HEK293 (cell line): ENCODE data around the gene PAPLN.

ENCODE experiments used
- CTCF ChIA-PET: fragments of 350-600 bp; formaldehyde crosslinking; extraction: SDS; loops from one replicate; lab custom pipeline; 2021; ENCODE audit warnings: antibody characterized with exemption; lab: Yijun Ruan, JAX
- POLR2A ChIA-PET: fragments of 300-600 bp; formaldehyde crosslinking; extraction: SDS; loops from one replicate; lab custom pipeline; 2020; ENCODE audit warnings: antibody characterized with exemption, inconsistent platforms; lab: Yijun Ruan, JAX
- H3K27ac ChIP-seq: fragments of 200-500 bp; sonication (Bioruptor generic); 2 replicates; pipeline ENCODE4 v1.5.1; 2014; ENCODE audit warnings: low read depth, low read length, control low read depth, inconsistent platforms; ENCODE audit errors: extremely low read depth
- H3K36me3 ChIP-seq, 2 experiments: fragments of 200-500 bp in 1 of 2; sonication (Bioruptor generic) in 1 of 2; 1 replicate in 1 of 2; 2 replicates in 1 of 2; pipeline ENCODE4 v1.5.1; 2014 to 2017; ENCODE audit warnings: inconsistent platforms in 2 of 2, low read length in 2 of 2; ENCODE audit not compliant: control insufficient read depth in 2 of 2, insufficient read depth in 1 of 2
- H3K4me1 ChIP-seq: fragments of 200-500 bp; sonication (Bioruptor generic); 2 replicates; pipeline ENCODE4 v1.5.1; 2014; ENCODE audit warnings: mild to moderate bottlenecking, low read length, inconsistent platforms; ENCODE audit not compliant: control insufficient read depth, insufficient read depth
- H3K4me3 ChIP-seq: 2 replicates; pipeline ENCODE4 v1.5.1; 2011; ENCODE audit warnings: low read depth, mild to moderate bottlenecking, control low read depth, low read length, moderate library complexity
- H3K9me3 ChIP-seq: fragments of 200-500 bp; sonication (Bioruptor generic); 2 replicates; pipeline ENCODE4 v1.5.1; 2014; ENCODE audit warnings: low read depth, low read length, inconsistent platforms; ENCODE audit not compliant: control insufficient read depth, insufficient read depth
- FEZF1 ChIP-seq: fragments of 450-650 bp; formaldehyde crosslinking; IDR thresholded peaks from 2 replicates; pipeline ENCODE4 v1.5.1; 2016; ENCODE audit warnings: missing biosample characterization, missing genetic modification characterization
- PRDM1 ChIP-seq: fragments of 450-650 bp; formaldehyde crosslinking; IDR thresholded peaks from 2 replicates; pipeline ENCODE4; 2016; ENCODE audit warnings: missing biosample characterization, missing genetic modification characterization
- RBAK ChIP-seq: fragments of 450-650 bp; formaldehyde crosslinking; IDR thresholded peaks from 2 replicates; pipeline ENCODE4 v1.5.1; 2016; ENCODE audit warnings: missing biosample characterization, missing genetic modification characterization
- ZBTB11 ChIP-seq: fragments of 450-650 bp; formaldehyde crosslinking; conservative IDR thresholded peaks from 2 replicates; pipeline ENCODE4 v1.5.1; 2016; ENCODE audit warnings: low read depth, missing biosample characterization, missing genetic modification characterization
- ZBTB20 ChIP-seq: fragments of 450-650 bp; formaldehyde crosslinking; IDR thresholded peaks from 2 replicates; pipeline ENCODE4 v1.5.1; 2016; ENCODE audit warnings: missing biosample characterization, missing genetic modification characterization
- ZBTB48 ChIP-seq: fragments of 450-650 bp; formaldehyde crosslinking; IDR thresholded peaks from 2 replicates; pipeline ENCODE4 v1.5.1; 2016; ENCODE audit warnings: missing biosample characterization, missing genetic modification characterization
- ZBTB6 ChIP-seq: fragments of 450-650 bp; formaldehyde crosslinking; IDR thresholded peaks from 2 replicates; pipeline ENCODE4 v1.5.1; 2017; ENCODE audit warnings: missing biosample characterization, missing genetic modification characterization
- ZNF133 ChIP-seq: fragments of 450-650 bp; formaldehyde crosslinking; IDR thresholded peaks from 2 replicates; pipeline ENCODE4 v1.5.1; 2016; ENCODE audit warnings: missing biosample characterization, missing genetic modification characterization
- ZNF140 ChIP-seq: fragments of 450-650 bp; formaldehyde crosslinking; IDR thresholded peaks from 2 replicates; pipeline ENCODE4 v1.5.1; 2016; ENCODE audit warnings: missing biosample characterization, missing genetic modification characterization
- ZNF157 ChIP-seq: fragments of 450-650 bp; formaldehyde crosslinking; IDR thresholded peaks from 2 replicates; pipeline ENCODE4 v1.5.1; 2016; ENCODE audit warnings: missing biosample characterization, missing genetic modification characterization
- ZNF19 ChIP-seq: fragments of 450-650 bp; formaldehyde crosslinking; IDR thresholded peaks from 2 replicates; pipeline ENCODE4; 2016; ENCODE audit warnings: missing biosample characterization, missing genetic modification characterization, low read depth
- ZNF404 ChIP-seq: fragments of 450-650 bp; formaldehyde crosslinking; IDR thresholded peaks from 2 replicates; pipeline ENCODE4 v1.5.1; 2017; ENCODE audit warnings: missing biosample characterization, missing genetic modification characterization
- ZNF529 ChIP-seq: fragments of 450-650 bp; formaldehyde crosslinking; IDR thresholded peaks from 2 replicates; pipeline ENCODE4 v1.5.1; 2017; ENCODE audit warnings: missing genetic modification characterization, missing biosample characterization; ENCODE audit not compliant: insufficient replicate concordance
- ZNF704 ChIP-seq: fragments of 450-650 bp; formaldehyde crosslinking; IDR thresholded peaks from 2 replicates; pipeline ENCODE4 v1.5.1; 2016; ENCODE audit warnings: missing biosample characterization, missing genetic modification characterization
- ZNF843 ChIP-seq: fragments of 450-650 bp; formaldehyde crosslinking; IDR thresholded peaks from 2 replicates; pipeline ENCODE4 v1.5.1; 2016; ENCODE audit warnings: missing biosample characterization, missing genetic modification characterization
- TF ChIP-seq, protein P1 (sequence below): fragments of 450-650 bp; formaldehyde crosslinking; IDR thresholded peaks from 2 replicates; pipeline ENCODE4 v1.5.1; 2016; ENCODE audit warnings: missing biosample characterization, missing genetic modification characterization
- TF ChIP-seq, protein P2 (sequence below): fragments of 450-650 bp; formaldehyde crosslinking; IDR thresholded peaks from 2 replicates; pipeline ENCODE4 v1.5.1; 2016; ENCODE audit warnings: missing biosample characterization, missing genetic modification characterization
- TF ChIP-seq, protein P3 (sequence below): fragments of 450-650 bp; formaldehyde crosslinking; IDR thresholded peaks from 2 replicates; pipeline ENCODE4 v1.5.1; 2016; ENCODE audit warnings: missing biosample characterization, missing genetic modification characterization, low read depth
- TF ChIP-seq, protein P4 (sequence below): fragments of 450-650 bp; formaldehyde crosslinking; IDR thresholded peaks from 2 replicates; pipeline ENCODE4 v1.5.0; 2017; ENCODE audit warnings: missing biosample characterization, missing genetic modification characterization, borderline replicate concordance
- TF ChIP-seq, protein P5 (sequence below): fragments of 450-650 bp; formaldehyde crosslinking; IDR thresholded peaks from 2 replicates; pipeline ENCODE4; 2016; ENCODE audit warnings: missing biosample characterization, missing genetic modification characterization

PAPLN gene

DNA sequence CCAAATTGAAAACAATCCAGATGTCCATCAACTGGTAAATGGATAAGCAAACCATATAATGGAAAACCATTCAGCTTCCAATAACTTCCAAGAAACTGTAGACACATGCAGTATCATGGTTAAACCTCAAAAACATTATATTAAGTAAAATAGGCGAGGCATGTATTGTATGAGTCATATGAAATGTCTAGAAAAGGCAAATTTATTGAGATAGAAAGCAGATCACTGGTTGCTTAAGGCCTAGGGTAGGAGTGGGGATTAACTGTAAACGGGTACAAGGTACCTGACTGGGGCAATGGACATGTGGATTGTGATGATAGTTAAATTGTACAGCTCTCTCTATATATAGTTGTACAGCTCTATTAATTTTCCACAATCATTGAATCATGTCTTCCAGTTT is 21.3 kb upstream of the PAPLN start (continued):
- TF ChIP-seq, protein P1, sequence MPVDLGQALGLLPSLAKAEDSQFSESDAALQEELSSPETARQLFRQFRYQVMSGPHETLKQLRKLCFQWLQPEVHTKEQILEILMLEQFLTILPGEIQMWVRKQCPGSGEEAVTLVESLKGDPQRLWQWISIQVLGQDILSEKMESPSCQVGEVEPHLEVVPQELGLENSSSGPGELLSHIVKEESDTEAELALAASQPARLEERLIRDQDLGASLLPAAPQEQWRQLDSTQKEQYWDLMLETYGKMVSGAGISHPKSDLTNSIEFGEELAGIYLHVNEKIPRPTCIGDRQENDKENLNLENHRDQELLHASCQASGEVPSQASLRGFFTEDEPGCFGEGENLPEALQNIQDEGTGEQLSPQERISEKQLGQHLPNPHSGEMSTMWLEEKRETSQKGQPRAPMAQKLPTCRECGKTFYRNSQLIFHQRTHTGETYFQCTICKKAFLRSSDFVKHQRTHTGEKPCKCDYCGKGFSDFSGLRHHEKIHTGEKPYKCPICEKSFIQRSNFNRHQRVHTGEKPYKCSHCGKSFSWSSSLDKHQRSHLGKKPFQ: no peak
- no peak for TF ChIP-seq ZBTB48 (tag by site-specific recombination)
- no peak for TF ChIP-seq ZNF140 (tag by site-specific recombination)
- no peak for TF ChIP-seq ZNF843 (tag by site-specific recombination)
- TF ChIP-seq, protein P2, sequence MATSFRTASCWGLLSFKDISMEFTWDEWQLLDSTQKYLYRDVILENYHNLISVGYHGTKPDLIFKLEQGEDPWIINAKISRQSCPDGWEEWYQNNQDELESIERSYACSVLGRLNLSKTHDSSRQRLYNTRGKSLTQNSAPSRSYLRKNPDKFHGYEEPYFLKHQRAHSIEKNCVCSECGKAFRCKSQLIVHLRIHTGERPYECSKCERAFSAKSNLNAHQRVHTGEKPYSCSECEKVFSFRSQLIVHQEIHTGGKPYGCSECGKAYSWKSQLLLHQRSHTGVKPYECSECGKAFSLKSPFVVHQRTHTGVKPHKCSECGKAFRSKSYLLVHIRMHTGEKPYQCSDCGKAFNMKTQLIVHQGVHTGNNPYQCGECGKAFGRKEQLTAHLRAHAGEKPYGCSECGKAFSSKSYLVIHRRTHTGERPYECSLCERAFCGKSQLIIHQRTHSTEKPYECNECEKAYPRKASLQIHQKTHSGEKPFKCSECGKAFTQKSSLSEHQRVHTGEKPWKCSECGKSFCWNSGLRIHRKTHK (tag by site-specific recombination): no peak
- TF ChIP-seq, all 188 proteins: peak for 0

GRCh38 chr14:73217411-73217810 is 19.9 kb upstream of the PAPLN start:
- Histone ChIP-seq H3K4me1 (no peaks in the 10 kb centered on the region), H3K9me3 (no peaks in the 10 kb centered on the region), H3K36me3 (peaks cover 37 to 66% of the 10 kb centered on the region in 2 experiments), H3K27ac (no peak overlapping the region), H3K4me3 (no peak overlapping the region)
- ChIA-PET POLR2A (no interaction called here), CTCF (interaction anchor here (0.6 to 1.3 kb wide), 4 partner anchors 30 to 566 kb away, joined by 3 to 10 read pairs (median 4); no protein-coding TSS in a partner anchor)
- TF ChIP-seq, protein P1: no peak
- TF ChIP-seq FEZF1 (tag by site-specific recombination) (no peak), ZBTB11 (tag by site-specific recombination) (no peak), ZNF133 (tag by site-specific recombination) (no peak), ZBTB20 (tag by site-specific recombination) (no peak), PRDM1 (tag by site-specific recombination) (no peak), ZNF157 (tag by site-specific recombination) (no peak), ZNF404 (no peak), ZBTB6 (tag by site-specific recombination) (no peak), RBAK (tag by site-specific recombination) (no peak), ZNF19 (tag by site-specific recombination) (no peak), ZNF529 (tag by site-specific recombination) (no peak), ZNF704 (tag by site-specific recombination) (no peak)
- TF ChIP-seq, protein P3, sequence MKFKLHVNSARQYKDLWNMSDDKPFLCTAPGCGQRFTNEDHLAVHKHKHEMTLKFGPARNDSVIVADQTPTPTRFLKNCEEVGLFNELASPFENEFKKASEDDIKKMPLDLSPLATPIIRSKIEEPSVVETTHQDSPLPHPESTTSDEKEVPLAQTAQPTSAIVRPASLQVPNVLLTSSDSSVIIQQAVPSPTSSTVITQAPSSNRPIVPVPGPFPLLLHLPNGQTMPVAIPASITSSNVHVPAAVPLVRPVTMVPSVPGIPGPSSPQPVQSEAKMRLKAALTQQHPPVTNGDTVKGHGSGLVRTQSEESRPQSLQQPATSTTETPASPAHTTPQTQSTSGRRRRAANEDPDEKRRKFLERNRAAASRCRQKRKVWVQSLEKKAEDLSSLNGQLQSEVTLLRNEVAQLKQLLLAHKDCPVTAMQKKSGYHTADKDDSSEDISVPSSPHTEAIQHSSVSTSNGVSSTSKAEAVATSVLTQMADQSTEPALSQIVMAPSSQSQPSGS (tag by site-specific recombination): no peak
- TF ChIP-seq, protein P4, sequence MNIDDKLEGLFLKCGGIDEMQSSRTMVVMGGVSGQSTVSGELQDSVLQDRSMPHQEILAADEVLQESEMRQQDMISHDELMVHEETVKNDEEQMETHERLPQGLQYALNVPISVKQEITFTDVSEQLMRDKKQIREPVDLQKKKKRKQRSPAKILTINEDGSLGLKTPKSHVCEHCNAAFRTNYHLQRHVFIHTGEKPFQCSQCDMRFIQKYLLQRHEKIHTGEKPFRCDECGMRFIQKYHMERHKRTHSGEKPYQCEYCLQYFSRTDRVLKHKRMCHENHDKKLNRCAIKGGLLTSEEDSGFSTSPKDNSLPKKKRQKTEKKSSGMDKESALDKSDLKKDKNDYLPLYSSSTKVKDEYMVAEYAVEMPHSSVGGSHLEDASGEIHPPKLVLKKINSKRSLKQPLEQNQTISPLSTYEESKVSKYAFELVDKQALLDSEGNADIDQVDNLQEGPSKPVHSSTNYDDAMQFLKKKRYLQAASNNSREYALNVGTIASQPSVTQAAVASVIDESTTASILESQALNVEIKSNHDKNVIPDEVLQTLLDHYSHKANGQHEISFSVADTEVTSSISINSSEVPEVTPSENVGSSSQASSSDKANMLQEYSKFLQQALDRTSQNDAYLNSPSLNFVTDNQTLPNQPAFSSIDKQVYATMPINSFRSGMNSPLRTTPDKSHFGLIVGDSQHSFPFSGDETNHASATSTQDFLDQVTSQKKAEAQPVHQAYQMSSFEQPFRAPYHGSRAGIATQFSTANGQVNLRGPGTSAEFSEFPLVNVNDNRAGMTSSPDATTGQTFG (tag by site-specific recombination): no peak
- TF ChIP-seq, protein P5, sequence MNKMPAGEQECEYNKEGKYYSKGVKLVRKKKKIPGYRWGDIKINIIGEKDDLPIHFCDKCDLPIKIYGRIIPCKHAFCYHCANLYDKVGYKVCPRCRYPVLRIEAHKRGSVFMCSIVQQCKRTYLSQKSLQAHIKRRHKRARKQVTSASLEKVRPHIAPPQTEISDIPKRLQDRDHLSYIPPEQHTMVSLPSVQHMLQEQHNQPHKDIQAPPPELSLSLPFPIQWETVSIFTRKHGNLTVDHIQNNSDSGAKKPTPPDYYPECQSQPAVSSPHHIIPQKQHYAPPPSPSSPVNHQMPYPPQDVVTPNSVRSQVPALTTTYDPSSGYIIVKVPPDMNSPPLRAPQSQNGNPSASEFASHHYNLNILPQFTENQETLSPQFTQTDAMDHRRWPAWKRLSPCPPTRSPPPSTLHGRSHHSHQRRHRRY (tag by site-specific recombination): no peak
